MM.1S (cell line): ENCODE results near the gene NOL4L.

ENCODE experiments used
- EZH2phosphoT487 ChIP-seq: fragments of 300-600 bp; sonication (generic); IDR thresholded peaks from 2 replicates; pipeline ENCODE4 v1.6.1; 2018; ENCODE audit warnings: antibody characterized with exemption, low read length
- TF ChIP-seq, protein P1 (sequence below): fragments of 300-600 bp; sonication (generic); IDR thresholded peaks from 2 replicates; pipeline ENCODE4 v1.5.1; 2016; ENCODE audit warnings: antibody characterized with exemption, low read length, mixed read lengths

DNA sequence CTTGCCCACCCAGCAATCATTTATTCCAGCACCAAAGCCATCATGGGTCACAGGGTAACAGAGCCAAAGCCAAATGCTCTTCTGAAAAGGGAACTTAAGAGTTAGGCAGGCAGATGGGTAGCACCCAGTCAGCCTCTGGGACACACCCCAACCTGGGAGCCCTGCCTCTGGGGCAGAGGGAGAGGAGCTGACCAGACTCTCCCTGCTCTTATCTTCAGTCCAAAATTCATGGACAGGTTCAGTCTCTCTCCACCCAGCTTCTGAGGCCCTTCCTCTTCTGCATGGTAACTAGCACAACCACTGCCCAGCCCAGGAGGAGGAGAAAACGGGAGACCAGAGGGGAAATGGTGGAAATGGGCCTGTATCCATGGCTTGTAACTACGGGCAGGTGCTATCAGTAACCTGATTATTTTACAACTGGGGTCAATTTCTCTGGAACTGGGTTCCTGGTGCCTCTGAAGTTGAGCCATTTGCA lies 105.4 kb downstream of the NOL4L start:
- TF ChIP-seq, protein P1, sequence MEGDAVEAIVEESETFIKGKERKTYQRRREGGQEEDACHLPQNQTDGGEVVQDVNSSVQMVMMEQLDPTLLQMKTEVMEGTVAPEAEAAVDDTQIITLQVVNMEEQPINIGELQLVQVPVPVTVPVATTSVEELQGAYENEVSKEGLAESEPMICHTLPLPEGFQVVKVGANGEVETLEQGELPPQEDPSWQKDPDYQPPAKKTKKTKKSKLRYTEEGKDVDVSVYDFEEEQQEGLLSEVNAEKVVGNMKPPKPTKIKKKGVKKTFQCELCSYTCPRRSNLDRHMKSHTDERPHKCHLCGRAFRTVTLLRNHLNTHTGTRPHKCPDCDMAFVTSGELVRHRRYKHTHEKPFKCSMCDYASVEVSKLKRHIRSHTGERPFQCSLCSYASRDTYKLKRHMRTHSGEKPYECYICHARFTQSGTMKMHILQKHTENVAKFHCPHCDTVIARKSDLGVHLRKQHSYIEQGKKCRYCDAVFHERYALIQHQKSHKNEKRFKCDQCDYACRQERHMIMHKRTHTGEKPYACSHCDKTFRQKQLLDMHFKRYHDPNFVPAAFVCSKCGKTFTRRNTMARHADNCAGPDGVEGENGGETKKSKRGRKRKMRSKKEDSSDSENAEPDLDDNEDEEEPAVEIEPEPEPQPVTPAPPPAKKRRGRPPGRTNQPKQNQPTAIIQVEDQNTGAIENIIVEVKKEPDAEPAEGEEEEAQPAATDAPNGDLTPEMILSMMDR = no peak
- TF ChIP-seq EZH2phosphoT487 = no peak
